IPS-NIHi11 (cell line): ENCODE results near the gene GDF15.
"Not testable (repeated sequence)": the region's sequence is repeated elsewhere in the genome, so short reads cannot be mapped to it uniquely, and the experiment has no call there.

Source experiments
- DNase-seq: peaks from one replicate; pipeline ENCODE4 v3.0.0; 2012; ENCODE audit warnings: mixed read lengths, low spot score

GDF15 gene

DNA sequence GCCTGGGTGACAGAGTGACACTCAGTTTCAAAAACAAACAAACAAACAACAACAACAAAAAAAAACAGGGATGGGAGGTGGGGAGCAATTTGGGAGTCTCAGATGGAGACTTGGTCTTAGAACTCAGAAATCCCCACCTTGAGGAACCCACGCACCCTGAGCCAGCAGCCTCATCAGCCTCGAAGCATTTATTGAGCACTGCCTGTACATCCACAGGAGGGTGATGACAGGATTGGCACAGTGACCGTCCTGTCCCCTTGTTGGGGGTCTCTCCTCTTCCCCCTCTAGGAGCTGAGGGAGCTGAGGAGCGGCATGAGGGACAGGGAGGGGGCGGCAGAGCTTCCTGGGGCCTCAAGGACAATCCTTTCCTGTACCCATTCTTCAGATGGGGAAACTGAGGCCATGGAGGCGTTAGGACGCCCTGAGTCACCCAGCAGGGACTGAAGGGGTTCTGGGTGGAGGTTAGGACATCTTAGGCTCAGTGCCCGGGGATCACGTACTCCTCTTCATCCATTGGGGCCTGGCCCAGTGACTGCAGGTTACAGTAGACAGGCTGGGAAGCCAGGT lies 5.6 kb downstream of the GDF15 start:
- no peak for DNase-seq

DNA sequence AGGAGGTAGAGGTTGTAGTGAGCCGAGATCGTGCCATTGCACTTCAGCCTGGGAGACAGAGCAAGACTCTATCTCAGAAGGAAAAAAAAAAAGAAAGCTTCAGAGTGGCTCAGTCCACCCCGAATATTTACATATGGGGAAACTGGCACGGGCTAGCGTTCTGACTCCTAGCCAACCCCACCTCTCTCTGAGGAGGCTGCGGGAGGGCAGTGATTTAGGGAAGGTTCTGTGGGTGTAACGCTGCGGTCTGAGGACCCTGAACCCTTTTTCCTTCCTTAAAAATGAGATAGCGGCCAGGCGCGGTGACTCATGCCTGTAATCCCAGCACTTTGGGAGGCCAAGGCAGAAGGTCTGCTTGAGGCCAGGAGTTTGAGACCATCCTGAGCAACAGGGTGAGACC lies 6.5 kb downstream of the GDF15 start:
- DNase-seq: no peak

DNA sequence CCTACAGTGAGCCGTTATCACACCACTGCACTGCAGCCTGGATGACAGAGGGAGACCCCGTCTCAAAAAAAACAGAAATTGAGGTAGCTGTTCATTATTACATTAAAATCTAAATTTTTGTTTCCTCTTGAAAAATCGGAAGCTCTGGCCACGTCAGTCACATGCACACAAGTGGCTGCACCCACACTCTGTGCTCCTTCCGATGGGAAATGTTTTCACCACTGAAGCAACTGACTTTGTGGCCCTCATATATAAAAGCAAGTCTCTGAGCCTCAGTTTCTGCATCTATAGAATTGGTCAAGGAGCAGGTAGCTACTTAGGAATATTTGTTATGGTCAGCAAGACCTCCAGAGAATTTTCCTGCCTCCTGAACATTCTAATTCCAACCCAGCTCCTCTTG lies 7.0 kb downstream of the GDF15 start:
- DNase-seq: no peak

GRCh38 chr19:18393836-18394235 lies 7.9 kb downstream of the GDF15 start:
- DNase-seq: no peak

- DNase-seq: no peak
Observed at GRCh38 chr19:18396471-18397241, 10.7 kb downstream of the GDF15 start.

- DNase-seq: peak; percentile 84
Observed at GRCh38 chr19:18397242-18398202, 11.6 kb downstream of the GDF15 start, which contains the start of gene LRRC25. LRRC25 (minus strand) TSS chr19:18397622; CDS start chr19:18396963, 659 bp downstream.

DNA sequence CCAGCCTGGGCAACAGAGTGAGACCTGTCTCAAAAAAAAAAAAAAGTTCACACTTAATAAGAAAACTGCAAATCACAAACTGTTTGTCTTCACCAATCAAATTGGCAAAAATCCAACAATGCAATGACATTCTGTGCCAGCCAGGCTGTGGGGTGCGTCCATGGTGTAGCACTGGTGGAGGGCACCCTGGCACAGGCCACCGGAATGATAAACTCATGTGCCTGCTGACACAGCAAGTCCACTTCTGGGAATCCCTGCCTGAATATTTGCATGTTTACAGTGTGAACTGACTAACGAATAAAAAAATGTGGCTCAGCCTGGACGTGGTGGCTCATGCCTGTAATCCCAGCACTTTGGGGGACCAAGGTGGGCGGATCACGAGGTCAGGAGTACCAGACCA lies 13.1 kb downstream of the GDF15 start:
- no peak for DNase-seq

- DNase-seq: peak; percentile 63
Observed at GRCh38 chr19:18401580-18402112, 15.7 kb downstream of the GDF15 start.

GRCh38 chr19:18402455-18403248 lies 16.7 kb downstream of the GDF15 start:
- not testable (repeated sequence) for DNase-seq

DNA sequence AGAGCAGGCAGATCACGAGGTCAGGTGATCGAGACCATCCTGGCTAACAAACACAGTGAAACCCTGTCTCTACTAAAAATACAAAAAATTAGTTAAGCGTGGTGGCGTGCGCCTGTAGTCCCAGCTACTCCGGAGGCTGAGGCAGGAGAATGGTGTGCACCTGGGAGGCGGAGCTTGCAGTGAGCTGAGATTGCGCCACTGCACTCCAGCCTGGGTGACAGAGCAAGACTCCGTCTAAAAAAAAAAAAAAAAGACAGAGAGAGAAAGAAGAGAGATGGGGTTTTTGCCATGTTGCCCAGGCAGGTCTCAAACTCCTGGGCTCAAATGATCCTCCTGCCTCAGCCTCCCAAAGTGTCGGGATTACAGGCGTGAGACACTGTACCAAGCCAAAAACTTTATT lies 19.8 kb downstream of the GDF15 start:
- not testable (repeated sequence) for DNase-seq

DNA sequence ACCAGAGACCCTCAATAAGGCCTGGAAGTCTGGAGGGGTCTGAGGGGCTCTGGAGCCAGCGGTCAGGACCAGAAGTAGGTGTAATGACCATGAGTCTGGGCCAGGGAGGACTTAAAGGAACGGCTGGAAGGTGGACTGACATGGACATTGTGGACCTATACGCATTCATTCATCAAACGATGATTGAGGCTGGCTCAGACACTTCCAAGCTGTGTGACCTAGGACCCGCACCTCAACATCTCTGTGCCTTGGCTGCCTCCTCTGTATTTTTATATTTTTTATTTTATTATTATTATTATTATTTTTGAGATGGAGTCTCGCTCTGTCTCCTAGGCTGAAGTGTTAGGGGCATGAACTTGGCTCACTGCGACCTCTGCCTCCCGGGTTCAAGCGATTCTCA lies 20.8 kb downstream of the GDF15 start:
- DNase-seq: no peak

- peak; percentile 57 for DNase-seq
Observed at GRCh38 chr19:18408053-18408476, 22.1 kb downstream of the GDF15 start.

DNA sequence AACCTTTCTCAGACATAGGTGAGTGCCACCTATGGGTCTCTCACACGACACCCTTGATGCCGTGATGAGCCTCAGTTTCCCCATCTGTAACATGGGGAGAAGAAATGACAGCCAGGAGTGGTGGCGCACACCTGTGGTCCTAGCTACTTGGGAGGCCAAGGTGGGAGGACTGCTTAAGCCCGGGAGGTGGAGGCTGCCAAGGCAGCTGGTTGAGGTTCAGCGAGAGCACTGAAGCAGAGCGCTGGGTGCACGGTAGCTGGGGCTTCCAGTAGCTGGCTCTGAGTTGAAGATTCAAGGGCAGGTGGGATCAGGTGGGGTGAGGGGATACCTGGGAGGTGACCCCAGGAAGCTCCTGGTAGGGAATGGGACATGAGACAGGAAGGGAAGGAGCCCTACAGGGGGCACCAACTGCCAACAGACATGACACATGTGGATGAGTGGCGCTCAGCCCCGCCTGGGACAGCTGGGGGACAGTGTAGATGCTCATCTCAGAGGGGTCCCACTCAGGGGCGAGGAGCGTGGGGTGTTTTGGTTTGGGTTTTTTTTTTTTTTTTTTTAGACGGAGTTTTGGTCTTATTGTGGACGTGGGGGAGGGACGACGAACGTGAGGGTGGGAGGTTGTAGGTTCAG lies 26.8 kb downstream of the GDF15 start:
- no peak for DNase-seq

GRCh38 chr19:18414504-18415177 lies 28.7 kb downstream of the GDF15 start:
- no peak for DNase-seq

- DNase-seq: no peak
Observed at GRCh38 chr19:18415178-18415867, 29.4 kb downstream of the GDF15 start.

- peak; percentile 82 for DNase-seq
Observed at GRCh38 chr19:18416778-18417249, 30.9 kb downstream of the GDF15 start.

DNA sequence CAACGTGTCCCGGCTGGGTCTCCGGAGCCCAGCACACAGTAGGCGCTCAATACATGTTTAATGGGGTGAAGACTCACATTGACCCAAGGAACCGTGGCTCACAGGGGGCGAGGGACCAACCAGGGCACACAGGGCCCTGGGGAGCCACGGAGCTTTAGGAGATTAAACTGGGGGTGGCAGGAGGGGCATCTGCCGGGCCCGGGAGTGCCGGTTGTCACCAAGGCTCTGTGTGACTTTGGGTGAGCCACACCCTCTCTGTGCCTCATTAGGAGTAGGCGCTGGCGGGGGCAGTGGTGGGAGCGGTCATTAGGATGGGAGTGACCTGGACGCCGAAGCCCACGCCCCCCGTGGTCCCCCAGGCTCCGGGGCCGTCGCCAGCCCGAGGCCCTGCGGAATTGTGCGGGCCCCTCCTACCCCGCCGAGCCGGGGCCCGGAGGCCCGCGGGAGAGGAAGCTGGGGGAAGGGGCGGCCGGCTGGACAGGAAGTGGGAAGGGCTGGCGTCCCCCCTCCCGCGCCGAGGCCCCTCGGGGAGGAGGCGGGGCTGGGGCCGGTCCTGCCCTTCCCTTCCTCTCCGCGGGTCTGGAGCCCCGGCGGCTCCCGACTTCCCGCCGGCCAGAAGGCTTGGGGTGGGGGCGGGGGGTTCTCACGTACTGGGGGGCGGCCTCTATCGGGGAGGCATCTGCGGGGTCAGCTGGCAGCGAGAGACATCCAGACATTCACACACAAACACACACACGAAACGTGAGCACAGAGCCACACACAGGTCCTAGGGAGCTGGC lies 31.5 kb downstream of the GDF15 start:
- peak; percentile 85 for DNase-seq

GRCh38 chr19:18418029-18418482 lies 32.1 kb downstream of the GDF15 start:
- no peak for DNase-seq
